CD8-positive, alpha-beta memory T cell (primary cell): ENCODE data around the gene HS6ST1. TPM values are rescaled to one million over a fixed set of nuclear protein-coding genes. Genes with fewer than 3 reads are reported as not detected.
A peak's percentile ranks its signal among the peaks of the same experiment; 100 is the strongest.

ENCODE experiments used
- CTCF ChIA-PET: fragments of 350-600 bp; sonication (Branson Sonifier 250); formaldehyde crosslinking; loops from one replicate; lab custom pipeline; 2021; ENCODE audit warnings: antibody characterized with exemption; lab: Charles Lee
- POLR2A ChIA-PET: fragments of 350-600 bp; sonication (Branson Sonifier 250); formaldehyde crosslinking; loops from one replicate; lab custom pipeline; 2021; ENCODE audit warnings: antibody characterized with exemption; lab: Charles Lee
- DNase-seq, 5 donors: peaks; one replicate each; pipeline versions ENCODE4 v3.0.0 to v3.0.0-alpha.2; 2020 to 2022; ENCODE audit warnings: mixed read lengths in 1 of 5
- H3K27ac ChIP-seq: one replicate; pipeline ENCODE4 v1.7.0; 2013; ENCODE audit warnings: low read depth, mild to moderate bottlenecking, low read length, moderate library complexity
- H3K27me3 ChIP-seq: 2 replicates; pipeline ENCODE4 v1.7.0; 2013; ENCODE audit warnings: low read length, mild to moderate bottlenecking; ENCODE audit not compliant: insufficient read depth, poor library complexity, severe bottlenecking
- H3K36me3 ChIP-seq: 2 replicates; pipeline ENCODE4 v1.7.0; 2013; ENCODE audit warnings: mild to moderate bottlenecking, low read length, moderate library complexity; ENCODE audit not compliant: insufficient read depth
- H3K4me1 ChIP-seq: 2 replicates; pipeline ENCODE4 v1.7.0; 2013; ENCODE audit warnings: mild to moderate bottlenecking, low read length, moderate library complexity; ENCODE audit not compliant: insufficient read depth
- H3K4me3 ChIP-seq: 2 replicates; pipeline ENCODE4 v1.7.0; 2013; ENCODE audit warnings: mild to moderate bottlenecking, low read length
- H3K9me3 ChIP-seq: 2 replicates; pipeline ENCODE4 v1.7.0; 2013; ENCODE audit warnings: mild to moderate bottlenecking, low read length
- H3K27ac Mint-ChIP-seq, 8 donors: one replicate each; pipeline ENCODE4 v1.8.0; 2020 to 2021; ENCODE audit warnings: mixed read lengths in 8 of 8, mild to moderate bottlenecking in 6 of 8, inconsistent platforms in 3 of 8, moderate library complexity in 3 of 8
- H3K27me3 Mint-ChIP-seq, 2 donors: one replicate each; pipeline ENCODE4 v1.8.0; 2020 to 2021; ENCODE audit warnings: mixed read lengths in 2 of 2, mild to moderate bottlenecking in 1 of 2, moderate library complexity in 1 of 2
- H3K36me3 Mint-ChIP-seq, 3 donors: one replicate each; pipeline ENCODE4 v1.8.0; 2020 to 2021; ENCODE audit warnings: mixed read lengths in 3 of 3, inconsistent platforms in 1 of 3, mild to moderate bottlenecking in 1 of 3
- H3K4me1 Mint-ChIP-seq, 3 donors: one replicate each; pipeline ENCODE4 v1.8.0; 2020 to 2021; ENCODE audit warnings: mixed read lengths in 3 of 3, inconsistent platforms in 1 of 3, mild to moderate bottlenecking in 1 of 3
- H3K4me3 Mint-ChIP-seq, 7 donors: one replicate each; pipeline ENCODE4 v1.8.0; 2020 to 2021; ENCODE audit warnings: mixed read lengths in 7 of 7, mild to moderate bottlenecking in 6 of 7, moderate library complexity in 4 of 7, inconsistent platforms in 2 of 7
- H3K9me3 Mint-ChIP-seq, 5 donors: one replicate each; pipeline ENCODE4 v1.8.0; 2020 to 2022; ENCODE audit warnings: mixed read lengths in 5 of 5, mild to moderate bottlenecking in 3 of 5, moderate library complexity in 2 of 5, inconsistent platforms in 1 of 5
- polyA plus RNA-seq: library from polyadenylated mRNA; unstranded; fragments of 300-500 nt; fragmentation: Illumina TruSeq; gene quantifications from one replicate; pipeline ENCODE4 v1.2.3, GENCODE V29; 2021
- total RNA-seq, 2 experiments: library from RNA; stranded (reverse); gene quantifications; one replicate each; pipeline ENCODE4 v1.2.3, GENCODE V29; 2021

The HS6ST1 gene
- total and polyA plus RNA-seq, 3 experiments from 2014 or later: 4.6 to 18.2 (median 18.0) TPM

DNA sequence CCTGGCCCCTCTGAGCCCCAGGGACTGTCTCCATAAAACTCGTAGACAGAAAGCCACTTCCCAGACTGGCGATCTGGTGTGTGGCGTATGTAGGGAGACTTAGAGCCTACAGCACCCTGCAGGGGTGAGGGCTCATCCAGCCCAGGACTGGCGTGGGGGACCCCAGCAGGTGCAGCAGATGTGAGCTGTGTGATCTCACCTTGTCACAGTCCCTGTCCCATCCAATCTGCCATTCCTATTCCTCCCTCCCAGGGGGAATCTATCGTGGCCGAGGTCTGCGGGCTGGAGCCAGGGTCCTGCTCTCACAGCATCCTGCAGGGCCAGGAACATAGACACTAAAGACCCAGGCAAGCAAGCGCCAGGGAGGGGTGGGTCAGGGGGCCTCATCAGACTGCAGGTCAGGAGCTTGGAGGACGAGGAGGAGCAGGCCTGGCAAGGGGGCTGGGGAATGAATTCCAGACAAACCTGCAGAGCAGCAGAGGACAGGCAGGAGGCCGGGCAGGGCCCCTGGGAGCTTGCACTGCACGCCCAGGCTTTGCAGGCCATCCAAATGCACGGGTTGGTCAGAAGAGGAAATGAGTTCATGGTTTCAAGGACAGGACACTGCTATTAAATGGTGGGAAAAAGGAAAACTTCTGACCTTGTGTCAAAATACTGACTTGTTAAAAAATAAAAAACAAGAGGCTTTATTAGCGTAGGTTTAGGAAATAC lies 32.5 kb downstream of the HS6ST1 start:
- ChIA-PET POLR2A (no interaction called here), CTCF (no interaction called here)
- Mint-ChIP-seq H3K4me3 (no peak overlapping the region), H3K4me1 (peaks cover 8 to 16% (median 13%) of the 10 kb centered on the region in 3 donors), H3K27ac (peak overlapping the region in 1 of 8 donors; percentile 38), H3K9me3 (no peaks in the 10 kb centered on the region), H3K36me3 (peaks cover 0 to 3% (median 0%) of the 10 kb centered on the region in 3 donors), H3K27me3 (no peaks in the 10 kb centered on the region)
- Histone ChIP-seq H3K27ac (no peak overlapping the region), H3K27me3 (no peaks in the 10 kb centered on the region), H3K4me3 (no peak overlapping the region), H3K9me3 (no peaks in the 10 kb centered on the region), H3K36me3 (no peaks in the 10 kb centered on the region), H3K4me1 (no peaks in the 10 kb centered on the region)
- no peak for DNase-seq

DNA sequence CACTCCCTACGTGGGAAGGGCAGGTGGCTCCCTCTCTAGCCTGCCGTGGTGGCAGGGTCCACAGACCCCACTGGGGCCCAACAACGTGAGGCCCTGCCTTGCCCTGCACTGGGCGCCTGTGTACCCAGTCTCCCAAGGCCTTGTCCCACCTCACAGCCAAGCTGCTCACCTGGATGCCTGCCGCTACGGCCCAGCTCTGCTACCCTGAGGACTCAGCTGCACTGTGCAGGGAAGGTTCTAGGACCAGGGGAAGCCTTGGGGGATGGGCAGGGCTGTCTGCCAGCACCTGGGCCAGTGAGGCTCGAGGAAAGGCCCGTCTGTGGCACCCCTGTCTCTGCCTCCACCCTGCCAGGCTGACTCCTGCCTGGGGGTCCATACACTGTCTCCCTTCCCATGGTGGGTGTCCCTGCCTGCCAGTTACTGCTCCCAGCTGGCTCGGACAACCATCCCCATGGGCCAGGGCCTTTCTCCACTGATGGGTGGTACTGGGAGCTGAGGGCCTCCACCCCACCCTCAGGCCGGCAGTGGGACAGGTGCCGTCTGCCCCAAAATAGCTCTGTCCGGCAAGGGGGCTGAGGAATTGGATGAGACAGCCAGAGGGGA lies 33.2 kb downstream of the HS6ST1 start:
- Mint-ChIP-seq H3K27ac (peak overlapping the region in 2 of 8 donors; percentile 12 to 65), H3K4me1 (peaks cover 10 to 22% (median 18%) of the 10 kb centered on the region in 3 donors), H3K27me3 (no peaks in the 10 kb centered on the region), H3K4me3 (no peak overlapping the region), H3K36me3 (peaks cover 0 to 3% (median 0%) of the 10 kb centered on the region in 3 donors), H3K9me3 (no peaks in the 10 kb centered on the region)
- no peaks in the 10 kb centered on the region for H3K9me3 ChIP-seq
- CTCF ChIA-PET: no interaction called here
- H3K4me3 ChIP-seq: no peak overlapping the region
- H3K27ac ChIP-seq: no peak overlapping the region
- no peaks in the 10 kb centered on the region for H3K27me3 ChIP-seq
- POLR2A ChIA-PET: no interaction called here
- no peaks in the 10 kb centered on the region for H3K36me3 ChIP-seq
- peaks cover 3% of the 10 kb centered on the region for H3K4me1 ChIP-seq
- no peak for DNase-seq

DNA sequence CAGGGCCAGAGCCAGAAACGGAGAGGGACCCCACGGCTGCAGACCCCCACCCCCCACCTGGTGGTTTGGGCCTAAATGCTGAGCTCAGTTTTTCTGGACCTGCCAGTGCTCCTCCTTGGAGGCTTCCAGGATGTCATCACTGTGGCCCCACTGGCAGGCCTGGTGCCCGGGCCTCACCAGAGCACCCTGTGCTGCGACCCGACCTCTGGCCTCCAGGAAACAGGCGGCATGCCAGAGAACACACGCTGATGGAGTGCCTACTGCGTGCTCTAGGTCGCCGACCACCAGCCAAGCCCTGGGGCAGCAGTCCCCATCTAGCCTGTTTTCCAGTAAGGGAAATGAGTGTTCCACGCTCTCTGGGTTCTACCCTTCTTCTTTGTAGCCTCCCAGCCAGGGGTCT lies 33.8 kb downstream of the HS6ST1 start:
- peaks cover 0 to 3% (median 0%) of the 10 kb centered on the region in 3 donors for H3K36me3 Mint-ChIP-seq
- CTCF ChIA-PET: no interaction called here
- peaks cover 10 to 25% (median 21%) of the 10 kb centered on the region in 3 donors for H3K4me1 Mint-ChIP-seq
- POLR2A ChIA-PET: no interaction called here
- no peak overlapping the region for H3K27ac Mint-ChIP-seq
- no peak overlapping the region for H3K4me3 Mint-ChIP-seq
- Histone ChIP-seq H3K27me3 (no peaks in the 10 kb centered on the region), H3K27ac (no peak overlapping the region), H3K36me3 (no peaks in the 10 kb centered on the region), H3K4me3 (no peak overlapping the region), H3K4me1 (peaks cover 9% of the 10 kb centered on the region), H3K9me3 (no peaks in the 10 kb centered on the region)
- H3K27me3 Mint-ChIP-seq: no peaks in the 10 kb centered on the region
- DNase-seq: no peak
- H3K9me3 Mint-ChIP-seq: no peaks in the 10 kb centered on the region

DNA sequence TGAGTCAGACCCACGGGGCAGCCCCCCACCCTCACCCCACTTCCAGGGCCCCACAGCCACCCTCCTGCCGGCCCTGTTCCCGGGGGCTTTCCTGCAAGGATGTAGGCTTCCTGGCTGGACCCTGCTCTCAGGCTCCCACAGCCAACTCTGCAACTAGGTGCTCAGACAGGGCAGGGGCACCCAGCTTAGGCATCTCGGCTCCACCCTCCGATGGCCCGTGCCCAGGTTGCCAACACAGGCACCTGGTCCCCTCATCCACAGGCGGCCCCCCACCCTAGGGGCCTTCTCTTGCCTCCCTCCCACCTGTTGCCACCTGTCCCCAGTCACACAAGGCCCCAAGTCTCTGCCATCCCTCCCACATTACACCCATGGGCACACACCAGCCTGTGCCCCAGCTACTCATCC lies 34.6 kb downstream of the HS6ST1 start:
- no peak overlapping the region for H3K27ac ChIP-seq
- peaks cover 9% of the 10 kb centered on the region for H3K4me1 ChIP-seq
- ChIA-PET CTCF (interaction anchor here (1.0 kb wide), 1 partner anchor 14 kb away, joined by 4 read pairs; no protein-coding TSS in a partner anchor), POLR2A (no interaction called here)
- H3K4me1 Mint-ChIP-seq: peaks cover 10 to 30% (median 26%) of the 10 kb centered on the region in 3 donors
- H3K4me3 Mint-ChIP-seq: no peak overlapping the region
- no peaks in the 10 kb centered on the region for H3K36me3 ChIP-seq
- H3K4me3 ChIP-seq: no peak overlapping the region
- H3K36me3 Mint-ChIP-seq: peaks cover 0 to 3% (median 0%) of the 10 kb centered on the region in 3 donors
- no peaks in the 10 kb centered on the region for H3K9me3 ChIP-seq
- DNase-seq: no peak
- H3K27me3 ChIP-seq: no peaks in the 10 kb centered on the region
- H3K9me3 Mint-ChIP-seq: no peaks in the 10 kb centered on the region
- H3K27ac Mint-ChIP-seq: peak overlapping the region in 1 of 8 donors; percentile 43
- no peaks in the 10 kb centered on the region for H3K27me3 Mint-ChIP-seq

DNA sequence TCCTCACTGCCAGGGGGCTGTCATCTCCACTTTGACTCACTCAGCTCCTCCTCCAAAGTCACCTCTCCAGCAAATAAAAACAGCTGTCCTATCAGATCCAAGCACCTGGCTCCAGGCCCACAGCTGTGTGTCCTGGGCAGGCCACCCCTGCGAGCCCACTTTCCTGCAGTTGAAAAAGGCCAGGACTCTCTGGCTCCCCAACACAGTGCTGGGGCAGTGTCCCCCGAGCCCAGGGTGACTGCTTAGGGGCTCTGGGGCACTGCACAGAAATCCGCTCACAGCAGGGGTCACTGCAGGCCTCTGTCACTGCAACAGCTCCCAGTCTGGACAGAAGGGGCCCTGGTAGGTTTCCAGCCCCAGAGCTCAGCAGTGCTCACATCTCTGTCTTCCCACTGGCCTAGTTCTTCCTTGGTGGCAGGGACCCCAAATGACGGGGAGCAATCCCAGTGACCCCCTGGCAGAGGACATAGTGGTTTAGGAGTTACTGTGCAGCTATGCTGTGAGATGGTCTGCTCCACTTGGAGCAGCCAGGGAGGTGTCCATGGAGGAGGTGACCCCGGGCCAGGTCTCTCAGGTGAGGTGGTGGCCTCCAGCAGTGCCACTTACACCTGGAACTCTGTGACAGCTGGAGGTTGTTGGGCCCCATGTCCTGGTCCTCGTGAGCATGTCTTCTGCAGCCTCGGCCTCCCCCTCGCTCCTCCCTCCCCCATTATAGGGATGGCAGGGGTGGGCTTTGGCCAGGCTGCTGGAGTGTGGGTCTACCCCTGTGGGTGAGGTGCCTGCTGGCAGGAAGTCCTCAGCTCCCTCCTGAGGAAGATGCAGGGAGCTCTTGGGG lies 35.5 kb downstream of the HS6ST1 start:
- ChIA-PET POLR2A (no interaction called here), CTCF (interaction anchor here (1.0 kb wide), 1 partner anchor 13 kb away, joined by 4 read pairs; no protein-coding TSS in a partner anchor)
- Mint-ChIP-seq H3K27ac (peak overlapping the region in 3 of 8 donors; percentile 35 to 74 (median 56)), H3K36me3 (no peaks in the 10 kb centered on the region), H3K9me3 (no peaks in the 10 kb centered on the region), H3K27me3 (no peaks in the 10 kb centered on the region), H3K4me1 (peaks cover 10 to 26% (median 23%) of the 10 kb centered on the region in 3 donors), H3K4me3 (no peak overlapping the region)
- Histone ChIP-seq H3K36me3 (no peaks in the 10 kb centered on the region), H3K27me3 (no peaks in the 10 kb centered on the region), H3K4me3 (no peak overlapping the region), H3K4me1 (peaks cover 9% of the 10 kb centered on the region), H3K27ac (no peak overlapping the region), H3K9me3 (no peaks in the 10 kb centered on the region)
- no peak for DNase-seq

DNA sequence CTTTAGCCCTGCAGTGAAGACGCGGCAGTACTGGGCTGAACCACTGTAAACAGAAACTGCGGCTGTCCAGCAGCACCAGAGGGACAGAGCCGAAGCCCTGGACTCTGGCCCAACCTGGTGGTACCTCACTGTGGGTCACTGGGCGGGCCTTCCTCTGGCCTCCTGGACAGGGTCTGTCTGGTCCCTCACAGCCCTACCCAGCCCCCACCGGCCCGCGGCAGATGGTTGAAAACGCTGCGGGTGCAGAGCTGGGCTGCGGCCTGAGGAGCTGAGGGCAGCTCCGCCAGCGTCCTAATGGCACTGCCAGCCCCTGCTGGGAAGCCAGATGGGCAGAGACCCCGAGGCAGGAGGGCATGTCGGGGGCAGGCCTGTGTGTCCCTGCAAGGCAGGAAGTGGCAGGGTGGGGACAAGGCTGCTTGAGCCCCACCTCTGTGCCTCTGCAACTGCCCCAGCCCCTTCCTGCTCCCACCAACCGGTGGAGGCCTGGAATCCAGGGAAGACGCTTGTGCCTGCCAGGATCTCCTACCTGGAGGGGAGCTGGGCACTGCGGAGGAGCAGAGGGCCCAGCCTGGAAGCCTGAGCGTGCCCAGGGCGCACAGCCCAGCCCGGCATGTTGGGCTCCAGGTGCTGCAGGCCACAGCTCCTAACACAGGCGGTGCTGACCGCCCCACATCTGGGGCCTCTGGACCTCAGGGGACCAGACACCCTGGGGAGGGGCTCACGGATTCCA lies 36.3 kb downstream of the HS6ST1 start:
- H3K4me1 ChIP-seq: peaks cover 9% of the 10 kb centered on the region
- no peak overlapping the region for H3K4me3 ChIP-seq
- Mint-ChIP-seq H3K4me3 (no peak overlapping the region), H3K27ac (peak overlapping the region in 1 of 8 donors; percentile 72), H3K4me1 (peaks cover 10 to 26% (median 23%) of the 10 kb centered on the region in 3 donors), H3K36me3 (no peaks in the 10 kb centered on the region), H3K27me3 (no peaks in the 10 kb centered on the region), H3K9me3 (no peaks in the 10 kb centered on the region)
- DNase-seq: peak in 1 of 5 donors; percentile 34
- CTCF ChIA-PET: no interaction called here
- H3K36me3 ChIP-seq: no peaks in the 10 kb centered on the region
- H3K27ac ChIP-seq: no peak overlapping the region
- POLR2A ChIA-PET: no interaction called here
- H3K27me3 ChIP-seq: no peaks in the 10 kb centered on the region
- no peaks in the 10 kb centered on the region for H3K9me3 ChIP-seq

DNA sequence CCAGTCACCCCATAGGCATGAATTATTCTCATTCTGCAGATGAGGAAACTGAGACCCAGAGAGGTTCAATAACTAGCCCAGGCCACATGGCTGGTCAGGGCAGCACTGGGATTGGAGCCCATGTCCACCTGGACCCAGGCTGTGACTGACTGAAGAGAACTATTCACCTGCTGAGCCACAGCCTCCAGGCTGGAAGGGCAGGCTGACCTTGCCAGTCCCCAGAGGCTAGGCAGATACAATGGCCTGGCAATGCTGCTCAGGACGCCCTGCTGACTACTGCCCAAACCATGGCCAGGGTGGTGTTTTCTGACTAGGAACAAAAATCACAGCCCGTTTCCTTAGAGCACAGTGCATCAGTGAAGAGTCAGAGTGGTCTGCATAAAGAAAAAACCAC lies 36.8 kb downstream of the HS6ST1 start:
- Mint-ChIP-seq H3K36me3 (no peaks in the 10 kb centered on the region), H3K4me3 (no peak overlapping the region), H3K27ac (peak overlapping the region in 1 of 8 donors; percentile 72), H3K4me1 (peaks cover 10 to 26% (median 23%) of the 10 kb centered on the region in 3 donors), H3K27me3 (no peaks in the 10 kb centered on the region), H3K9me3 (no peaks in the 10 kb centered on the region)
- Histone ChIP-seq H3K27ac (no peak overlapping the region), H3K9me3 (no peaks in the 10 kb centered on the region), H3K36me3 (no peaks in the 10 kb centered on the region), H3K4me1 (peaks cover 9% of the 10 kb centered on the region), H3K4me3 (no peak overlapping the region), H3K27me3 (no peaks in the 10 kb centered on the region)
- CTCF ChIA-PET: no interaction called here
- POLR2A ChIA-PET: no interaction called here
- DNase-seq: no peak
